ENCODE measurements around the gene ZBTB49. TPM values are rescaled to one million over a fixed set of nuclear protein-coding genes. Genes with fewer than 3 reads are reported as not detected.

Gene ZBTB49
- total RNA-seq, 1 donor from 2014 or later: 13.3 TPM

- Mint-ChIP-seq H3K4me3 (ENCODE audit: unreplicated experiment) (no peak overlapping the region), H3K4me1 (ENCODE audit: unreplicated experiment) (peaks cover 4% of the 10 kb centered on the region), H3K27me3 (ENCODE audit: unreplicated experiment) (peaks cover 4% of the 10 kb centered on the region), H3K36me3 (ENCODE audit: low read depth, unreplicated experiment) (no peaks in the 10 kb centered on the region), H3K27ac (ENCODE audit: unreplicated experiment) (no peak overlapping the region), H3K9me3 (ENCODE audit: unreplicated experiment) (peaks cover 6% of the 10 kb centered on the region)
- no peak for DNase-seq (ENCODE audit: low spot score)
- TF ChIP-seq, protein P1, sequence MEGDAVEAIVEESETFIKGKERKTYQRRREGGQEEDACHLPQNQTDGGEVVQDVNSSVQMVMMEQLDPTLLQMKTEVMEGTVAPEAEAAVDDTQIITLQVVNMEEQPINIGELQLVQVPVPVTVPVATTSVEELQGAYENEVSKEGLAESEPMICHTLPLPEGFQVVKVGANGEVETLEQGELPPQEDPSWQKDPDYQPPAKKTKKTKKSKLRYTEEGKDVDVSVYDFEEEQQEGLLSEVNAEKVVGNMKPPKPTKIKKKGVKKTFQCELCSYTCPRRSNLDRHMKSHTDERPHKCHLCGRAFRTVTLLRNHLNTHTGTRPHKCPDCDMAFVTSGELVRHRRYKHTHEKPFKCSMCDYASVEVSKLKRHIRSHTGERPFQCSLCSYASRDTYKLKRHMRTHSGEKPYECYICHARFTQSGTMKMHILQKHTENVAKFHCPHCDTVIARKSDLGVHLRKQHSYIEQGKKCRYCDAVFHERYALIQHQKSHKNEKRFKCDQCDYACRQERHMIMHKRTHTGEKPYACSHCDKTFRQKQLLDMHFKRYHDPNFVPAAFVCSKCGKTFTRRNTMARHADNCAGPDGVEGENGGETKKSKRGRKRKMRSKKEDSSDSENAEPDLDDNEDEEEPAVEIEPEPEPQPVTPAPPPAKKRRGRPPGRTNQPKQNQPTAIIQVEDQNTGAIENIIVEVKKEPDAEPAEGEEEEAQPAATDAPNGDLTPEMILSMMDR (IDR thresholded peaks at IDR 0.05; ENCODE audit: unreplicated experiment): no peak
Measured at GRCh38 chr4:4364486-4365208, 74.6 kb downstream of the ZBTB49 start.

GRCh38 chr4:4368809-4369580 is 78.9 kb downstream of the ZBTB49 start:
- H3K27me3 Mint-ChIP-seq (ENCODE audit: unreplicated experiment): peaks cover 5% of the 10 kb centered on the region
- H3K27ac Mint-ChIP-seq (ENCODE audit: unreplicated experiment): no peak overlapping the region
- H3K4me1 Mint-ChIP-seq (ENCODE audit: unreplicated experiment): no peaks in the 10 kb centered on the region
- no peaks in the 10 kb centered on the region for H3K36me3 Mint-ChIP-seq (ENCODE audit: low read depth, unreplicated experiment)
- no peak overlapping the region for H3K4me3 Mint-ChIP-seq (ENCODE audit: unreplicated experiment)
- TF ChIP-seq, protein P1 (IDR thresholded peaks at IDR 0.05; ENCODE audit: unreplicated experiment): no peak
- peaks cover 6% of the 10 kb centered on the region for H3K9me3 Mint-ChIP-seq (ENCODE audit: unreplicated experiment)
- no peak for DNase-seq (ENCODE audit: low spot score)

Other genes with a start within 250 kb of the ZBTB49 start
- gene OTOP1, start 63.3 kb upstream of the ZBTB49 start, total RNA-seq (ENCODE audit: unreplicated experiment): not detected
- 19.8 TPM for gene TMEM128, start 42.0 kb upstream of the ZBTB49 start, total RNA-seq (ENCODE audit: unreplicated experiment)
- 13.2 TPM for gene LYAR, start 97 bp upstream of the ZBTB49 start, total RNA-seq (ENCODE audit: unreplicated experiment)
- 2.9 TPM for gene NSG1, start 96.9 kb downstream of the ZBTB49 start, total RNA-seq (ENCODE audit: unreplicated experiment)